CD4-positive, alpha-beta T cell treated with Interleukin-4 for 4 hours (primary cell): ENCODE measurements around the gene SMIM44.

Source experiments
- DNase-seq: peaks from one replicate; pipeline ENCODE4 v3.0.0-alpha.2; 2020

SMIM44 gene

GRCh38 chr19:3475449-3475848 lies 7.8 kb downstream of the SMIM44 start:
- DNase-seq = no peak

DNA sequence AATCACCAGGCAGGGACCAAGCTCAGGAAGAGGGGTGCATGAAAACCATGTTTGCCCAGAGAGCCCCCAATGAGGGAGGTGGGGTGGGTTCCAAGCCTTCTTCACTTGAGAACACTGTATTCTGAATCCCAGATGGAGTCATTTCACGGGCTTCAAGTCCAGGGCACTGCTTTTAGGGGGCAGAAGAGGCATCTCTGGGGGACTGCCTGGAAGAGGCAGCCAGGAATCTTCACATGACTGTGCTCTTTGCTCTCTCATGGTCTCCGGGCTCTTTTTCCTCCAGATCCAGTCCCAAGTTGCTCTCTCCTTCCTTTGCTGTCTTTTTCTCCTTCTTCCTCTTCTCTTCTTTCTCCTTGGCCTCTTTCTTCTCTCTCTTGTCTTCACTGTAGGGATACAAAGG lies 8.6 kb downstream of the SMIM44 start:
- DNase-seq = no peak

- no peak for DNase-seq
Observed at GRCh38 chr19:3474010-3474409, 9.2 kb downstream of the SMIM44 start.

GRCh38 chr19:3471954-3472655 lies 11.1 kb downstream of the SMIM44 start:
- no peak for DNase-seq

DNA sequence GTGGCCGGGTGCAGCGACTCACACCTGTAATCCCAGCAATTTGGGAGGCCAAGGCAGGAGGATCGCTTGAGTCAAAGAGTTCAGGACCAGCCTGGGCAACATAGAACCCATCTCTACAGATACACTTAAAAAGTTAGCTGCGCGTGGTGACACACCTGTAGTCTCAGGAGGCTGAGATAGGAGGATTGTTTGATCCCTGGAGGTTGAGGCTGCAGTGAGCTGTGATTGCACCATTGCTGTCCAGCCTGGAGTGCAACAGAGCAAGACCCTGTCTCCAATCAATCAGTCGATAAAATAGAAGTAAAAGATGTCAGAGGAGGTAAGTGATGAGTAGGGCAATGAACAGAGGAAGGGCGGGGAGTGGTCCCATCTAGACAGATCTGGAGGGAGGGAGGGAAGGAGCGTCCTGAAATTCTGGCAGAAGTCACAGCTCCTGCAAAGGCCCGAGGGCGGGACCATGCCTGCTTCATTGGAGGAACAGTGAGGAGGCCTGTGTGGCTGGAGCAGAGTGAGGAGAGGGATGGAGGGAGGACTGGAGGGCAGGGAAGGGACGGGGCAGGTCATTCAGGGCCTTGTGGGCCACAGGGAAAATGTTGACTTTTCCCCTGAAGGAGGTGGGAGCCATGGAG lies 12.6 kb downstream of the SMIM44 start:
- no peak for DNase-seq

GRCh38 chr19:3469638-3470499 lies 13.4 kb downstream of the SMIM44 start:
- DNase-seq = no peak

- DNase-seq = no peak
Observed at GRCh38 chr19:3468211-3468610, 15.0 kb downstream of the SMIM44 start.

DNA sequence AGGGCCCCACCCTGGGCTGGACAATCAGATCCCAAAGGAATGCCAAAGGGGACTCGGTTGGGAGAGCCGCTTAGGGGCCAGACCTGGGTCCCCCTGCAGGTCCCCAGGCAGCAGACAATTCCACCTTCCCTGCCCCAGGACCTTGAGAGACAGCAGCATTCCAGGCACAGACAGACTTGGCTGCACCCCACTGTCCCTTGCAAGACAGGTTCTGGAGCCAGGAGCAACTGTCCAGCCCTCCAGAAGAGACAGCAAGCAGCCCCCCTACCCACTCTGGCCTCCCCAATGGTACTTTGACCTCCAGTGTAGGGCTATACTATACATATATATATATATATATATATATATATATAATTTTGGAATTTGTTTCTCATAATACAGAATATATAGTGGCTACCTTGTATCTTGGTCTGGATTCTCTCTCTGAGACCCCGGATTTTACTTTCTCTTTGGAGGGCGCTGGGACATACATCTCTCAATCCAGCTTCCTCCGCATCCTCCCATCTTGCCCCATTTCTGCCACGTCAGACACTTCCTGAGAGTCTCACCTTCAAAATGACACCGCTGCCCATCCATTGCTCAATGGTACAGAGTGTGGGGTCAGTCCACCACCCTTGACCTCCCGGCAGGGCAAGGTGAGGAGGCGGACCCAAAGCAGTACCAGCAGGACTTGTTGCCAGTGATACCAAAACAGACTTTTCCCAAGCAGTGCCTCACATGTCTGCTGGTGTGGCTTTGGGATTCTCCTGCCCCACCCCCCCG lies 15.6 kb downstream of the SMIM44 start:
- no peak for DNase-seq

DNA sequence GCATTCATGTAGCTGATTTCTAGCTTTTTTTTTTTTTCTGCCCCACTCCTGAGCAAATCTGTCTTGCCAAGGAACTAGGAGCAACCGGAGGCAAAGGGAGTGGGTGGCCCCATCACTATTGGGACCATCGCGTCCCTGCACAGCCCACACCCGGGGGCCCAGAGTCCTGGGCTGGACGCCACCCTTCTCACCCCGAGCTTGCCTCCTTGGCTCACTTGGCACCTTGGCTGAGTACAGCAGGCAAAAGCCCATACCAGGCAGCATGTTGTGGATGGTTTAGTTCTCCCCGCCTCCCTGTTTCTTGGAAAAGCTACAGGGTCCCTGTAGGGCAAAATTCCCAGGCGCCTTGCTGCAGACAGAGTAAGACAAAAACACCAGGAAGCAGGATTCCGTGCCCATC lies 16.6 kb downstream of the SMIM44 start:
- DNase-seq = no peak

- no peak for DNase-seq
Observed at GRCh38 chr19:3465552-3465951, 17.7 kb downstream of the SMIM44 start.

- no peak for DNase-seq
Observed at GRCh38 chr19:3464587-3465235, 18.5 kb downstream of the SMIM44 start.

DNA sequence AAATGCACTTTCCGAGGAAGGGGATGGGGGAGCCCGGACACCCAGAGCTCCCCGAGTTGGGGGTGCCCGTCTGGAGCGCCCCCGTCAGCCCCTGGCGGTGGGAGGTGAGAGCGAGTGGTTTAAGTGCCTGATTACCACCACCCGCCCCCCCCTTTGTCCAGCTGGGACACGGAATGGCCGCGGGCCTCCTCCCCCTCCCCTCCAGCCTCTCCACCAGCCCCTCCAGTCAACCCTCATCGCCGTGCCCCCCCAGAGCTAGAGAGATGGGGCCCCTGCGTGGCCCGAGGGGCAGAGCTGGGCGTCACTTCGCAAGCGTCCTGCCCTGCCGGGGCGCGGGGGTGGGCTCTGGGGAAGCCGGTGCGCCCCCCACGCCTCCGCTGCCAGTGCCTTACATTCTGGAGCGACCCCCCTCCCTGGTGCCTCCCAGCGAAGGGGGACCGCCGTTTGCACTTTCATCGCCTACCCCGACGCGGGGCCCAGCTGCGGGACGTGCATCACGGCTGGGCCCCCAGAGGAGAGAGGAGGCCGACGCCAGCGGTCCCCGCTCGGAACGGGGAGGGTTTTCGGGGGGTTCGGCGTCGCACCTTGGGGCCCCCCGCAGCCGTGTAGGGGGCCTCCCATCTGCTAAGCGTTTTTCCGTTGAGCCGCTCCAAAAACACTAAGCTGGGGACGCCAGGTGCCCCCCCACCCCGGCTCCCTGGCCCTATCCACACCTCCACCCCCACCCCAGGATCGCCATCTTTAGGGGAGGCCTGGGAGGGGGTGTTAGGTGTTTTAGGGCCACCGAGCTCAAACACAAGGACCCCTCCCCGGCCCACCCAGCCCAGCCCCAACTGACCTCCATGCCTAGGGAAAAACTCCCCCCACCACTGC lies 19.3 kb downstream of the SMIM44 start:
- DNase-seq = no peak

DNA sequence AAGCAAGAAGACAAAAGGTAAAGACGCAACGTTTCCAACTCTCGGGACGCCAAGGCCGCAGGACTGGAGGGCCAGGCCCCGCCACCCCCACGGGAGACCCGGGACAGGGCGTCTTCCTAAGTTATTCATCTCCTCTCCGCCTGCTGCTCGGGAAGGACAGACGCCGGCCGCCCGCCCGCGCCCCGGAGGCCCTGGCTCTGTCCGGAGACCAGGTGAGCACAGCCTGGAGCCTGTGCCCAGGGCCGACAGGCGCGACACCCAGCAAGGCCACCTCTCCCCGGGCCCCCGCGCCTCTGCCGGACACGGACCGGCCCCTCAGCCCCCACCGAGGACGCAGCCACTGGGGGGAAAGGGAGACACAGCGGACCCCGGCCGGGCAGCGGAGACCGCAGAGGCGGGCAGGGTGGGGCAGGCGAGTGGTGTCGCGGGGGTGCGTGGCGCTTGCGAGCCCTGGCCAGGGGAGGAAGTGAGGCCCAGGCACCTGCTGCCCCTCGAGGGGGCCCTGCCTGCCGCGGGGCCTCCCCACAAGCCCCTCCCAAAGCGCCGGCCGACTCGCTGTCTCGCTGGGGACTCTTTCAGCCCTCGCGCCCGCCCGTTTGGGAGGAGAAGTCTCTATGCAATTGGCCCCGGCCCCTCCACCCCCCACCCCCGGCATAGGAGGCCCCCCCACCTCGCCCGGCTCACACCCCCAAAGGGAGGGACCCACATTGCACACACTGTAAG lies 20.1 kb downstream of the SMIM44 start:
- DNase-seq = no peak

DNA sequence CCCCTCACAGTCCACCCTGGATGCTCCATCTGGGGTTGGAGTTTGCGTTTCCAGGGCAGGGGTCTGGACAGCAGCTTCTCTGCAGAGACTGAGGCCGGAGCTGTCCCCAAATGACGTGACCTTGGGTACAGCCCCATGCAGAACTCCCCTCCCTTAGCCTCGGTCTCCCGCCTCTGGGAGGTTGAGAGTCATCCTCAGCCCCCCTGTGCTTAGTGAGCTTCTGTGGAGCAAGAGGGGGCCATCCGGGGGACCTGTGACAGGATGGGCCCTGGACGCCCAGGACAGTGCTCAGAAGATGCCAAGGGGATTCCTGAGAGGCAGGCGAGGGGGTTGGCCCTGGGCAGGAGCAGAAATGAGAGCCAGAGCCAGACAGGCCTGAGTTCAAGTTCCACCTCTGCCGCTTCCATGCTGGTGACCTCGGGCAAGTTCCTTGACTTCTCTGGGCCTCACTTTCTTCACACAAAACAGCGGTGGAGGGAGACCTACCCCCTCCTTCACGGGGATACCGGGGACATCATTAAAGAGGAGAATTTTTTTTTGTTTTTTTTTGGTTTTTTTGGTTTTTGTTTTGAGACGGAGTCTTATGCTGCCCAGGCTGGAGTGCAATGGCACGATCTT lies 23.2 kb downstream of the SMIM44 start:
- DNase-seq = no peak

DNA sequence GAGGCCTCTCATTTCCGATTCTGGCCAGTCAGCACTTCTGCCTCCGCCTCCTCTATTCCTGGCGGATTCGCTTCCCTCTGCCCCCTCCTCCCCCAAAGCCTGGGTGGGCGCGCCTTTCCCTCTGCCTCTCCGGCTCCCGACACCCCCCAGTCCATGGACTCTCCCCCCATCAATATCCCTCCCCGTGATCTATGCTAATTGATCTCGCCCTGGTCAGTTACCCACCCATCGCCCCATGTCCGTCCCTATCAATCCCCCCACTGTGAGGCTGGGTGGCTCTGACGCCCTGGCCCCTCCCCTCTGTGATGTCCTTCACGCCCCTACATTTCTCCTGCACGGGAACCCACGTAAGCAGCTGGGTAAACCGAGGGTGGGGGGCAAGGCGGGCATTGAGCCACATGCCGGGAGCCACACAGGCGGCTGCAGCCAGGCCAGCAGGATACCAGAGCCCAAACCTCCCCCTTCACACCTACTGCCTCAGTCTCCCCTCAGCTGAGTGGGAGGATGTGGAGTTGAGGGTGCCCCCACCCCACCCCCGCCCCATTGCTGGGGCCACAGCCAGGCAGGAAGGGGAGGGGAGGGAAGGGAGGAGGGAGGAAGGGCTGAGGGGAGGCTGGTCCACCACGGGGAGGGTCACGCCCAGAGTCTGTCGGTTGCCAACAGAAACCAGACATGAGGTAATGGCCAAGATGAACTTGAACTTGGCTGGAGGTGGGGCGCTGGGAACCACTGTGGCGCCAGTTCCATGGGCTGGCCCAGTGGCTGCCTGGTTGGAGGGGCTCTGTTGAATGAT lies 24.0 kb downstream of the SMIM44 start:
- DNase-seq = no peak

DNA sequence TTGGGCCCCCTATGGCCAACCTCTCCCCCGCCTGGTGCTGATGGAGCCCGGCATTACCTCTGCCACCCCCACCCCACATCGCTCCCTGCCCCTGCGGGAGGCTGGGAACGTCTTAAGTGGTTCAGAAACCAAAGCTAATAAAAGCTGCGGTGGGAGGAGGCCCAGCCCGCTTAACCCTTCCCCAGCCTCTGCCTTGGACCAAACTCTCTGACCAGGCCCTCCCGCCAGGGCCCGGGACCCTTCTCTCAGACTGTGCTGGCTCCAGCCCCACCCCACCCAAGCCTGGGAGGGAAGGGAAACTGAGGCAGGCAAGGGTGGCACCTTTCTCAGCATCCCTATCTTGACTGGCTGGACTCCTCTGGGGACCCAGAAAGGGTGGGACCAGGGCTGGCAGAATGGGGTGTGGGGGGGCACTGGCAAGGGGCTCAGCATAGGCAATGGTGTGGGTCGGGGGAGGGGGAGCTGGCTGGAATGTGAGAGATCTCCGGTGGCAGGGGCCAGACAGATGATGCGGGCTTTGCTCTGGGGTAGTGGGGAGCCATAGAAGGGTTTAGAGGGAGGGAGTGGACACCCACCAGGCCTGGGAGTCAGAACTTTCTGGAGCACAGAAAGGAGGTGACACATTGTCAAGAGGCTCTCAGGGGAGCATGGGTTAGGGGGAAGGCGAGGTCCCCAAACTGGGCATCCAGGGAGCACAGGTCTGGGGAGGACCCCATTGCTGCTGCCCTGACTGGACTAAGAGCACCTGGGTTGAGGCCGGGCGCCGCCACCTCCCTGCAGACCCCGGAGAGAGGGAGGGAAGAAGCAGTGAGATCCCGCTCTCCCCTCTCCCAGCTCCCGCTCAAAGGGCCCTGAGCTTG lies 24.8 kb downstream of the SMIM44 start:
- DNase-seq = no peak

GRCh38 chr19:3457528-3458228 lies 25.6 kb downstream of the SMIM44 start:
- DNase-seq = no peak
